IPS-18a (cell line): ENCODE results near the gene ELP4.

Experiments used
- H3K27ac ChIP-seq: one replicate; pipeline ENCODE4 v1.5.1; 2013; ENCODE audit warnings: low read length
- H3K27me3 ChIP-seq: one replicate; pipeline ENCODE4 v1.6.1; 2013; ENCODE audit warnings: mild to moderate bottlenecking, low read length; ENCODE audit not compliant: control insufficient read depth, insufficient read depth
- H3K36me3 ChIP-seq: one replicate; pipeline ENCODE4 v1.6.1; 2013; ENCODE audit warnings: low read depth, low read length; ENCODE audit not compliant: control insufficient read depth
- H3K4me1 ChIP-seq: one replicate; pipeline ENCODE4 v1.6.1; 2013; ENCODE audit warnings: low read depth, low read length; ENCODE audit not compliant: control insufficient read depth
- H3K4me3 ChIP-seq: one replicate; pipeline ENCODE4 v1.5.1; 2013; ENCODE audit warnings: low read length
- H3K9ac ChIP-seq: one replicate; pipeline ENCODE4 v1.6.1; 2013; ENCODE audit warnings: mild to moderate bottlenecking, low read length, moderate library complexity
- H3K9me3 ChIP-seq: one replicate; pipeline ENCODE4 v1.6.1; 2013; ENCODE audit warnings: low read depth, low read length; ENCODE audit not compliant: control insufficient read depth

ELP4 gene

DNA sequence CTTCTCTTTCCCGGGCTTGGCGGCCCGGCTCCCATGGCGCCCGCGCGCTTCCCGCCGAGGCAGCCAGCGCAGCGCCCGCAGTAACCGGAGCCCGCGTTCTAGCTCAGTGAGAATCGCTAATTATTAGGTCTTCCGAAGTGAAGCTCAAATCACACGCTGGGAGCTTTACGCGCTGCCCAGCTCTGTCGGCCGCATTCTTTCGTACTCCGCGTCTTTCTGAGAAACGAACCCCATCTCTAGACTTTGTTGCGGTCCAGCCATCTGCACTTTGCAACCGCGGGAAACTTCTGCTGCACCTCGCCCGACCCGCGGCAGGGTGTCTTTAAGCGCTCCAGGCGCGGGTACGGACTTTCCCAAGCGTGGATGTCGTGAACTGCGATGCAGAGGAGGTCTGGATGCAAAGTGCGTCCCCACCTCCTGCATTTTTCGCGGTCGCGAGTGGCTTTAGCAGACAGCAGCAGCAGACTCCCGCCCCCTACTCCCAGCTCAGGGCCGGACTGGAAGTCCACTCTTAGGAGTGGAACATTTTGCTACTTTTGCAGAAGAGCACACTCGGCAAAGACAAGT is 307.6 kb downstream of the ELP4 start:
- H3K9ac ChIP-seq = no peak overlapping the region
- no peaks in the 10 kb centered on the region for H3K36me3 ChIP-seq
- H3K4me1 ChIP-seq = peaks cover 43% of the 10 kb centered on the region
- no peaks in the 10 kb centered on the region for H3K9me3 ChIP-seq
- H3K27ac ChIP-seq = no peak overlapping the region
- H3K4me3 ChIP-seq = peak overlapping the region; percentile 58
- H3K27me3 ChIP-seq = peaks cover 100% of the 10 kb centered on the region

DNA sequence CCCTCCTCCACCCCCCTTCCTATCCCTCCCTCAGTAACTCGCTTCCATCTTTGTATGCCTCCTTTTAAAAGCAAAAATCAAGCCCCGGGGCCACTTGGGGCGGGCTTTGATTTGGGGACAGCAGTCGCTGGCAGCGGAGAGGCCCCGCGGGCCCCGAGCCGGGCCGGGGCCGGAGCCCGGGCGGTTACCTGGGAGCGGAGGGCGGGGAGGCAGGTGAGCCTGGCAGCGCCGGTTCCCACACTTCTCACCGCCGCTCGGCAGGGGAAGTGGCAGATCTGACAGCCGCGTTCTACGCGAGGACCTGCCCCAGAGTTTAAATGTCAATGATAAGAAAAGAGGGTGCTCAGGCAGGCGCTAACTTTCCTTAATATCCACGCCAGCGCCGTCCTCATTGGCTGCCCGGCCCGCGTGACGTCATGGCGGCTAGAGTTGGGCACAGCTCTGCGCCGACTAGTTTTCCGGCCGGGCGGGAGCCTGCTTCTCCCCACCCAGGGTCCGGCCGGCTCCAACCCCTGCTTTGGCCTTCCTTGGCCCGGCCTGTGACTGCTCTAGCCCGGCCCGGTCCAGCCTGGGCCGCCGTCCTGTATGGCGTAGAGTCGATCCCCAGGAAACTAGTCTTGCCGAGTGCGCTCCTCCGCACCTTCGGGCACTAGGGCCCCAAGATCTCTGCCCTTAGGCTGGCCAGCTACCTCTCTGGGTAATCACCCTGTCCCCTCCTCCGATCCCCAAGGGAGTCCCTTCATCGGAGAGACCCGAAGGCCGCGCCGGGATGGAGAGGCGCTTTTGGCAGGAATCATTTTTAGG is 308.3 kb downstream of the ELP4 start:
- Histone ChIP-seq H3K27ac (no peak overlapping the region), H3K27me3 (peaks cover 100% of the 10 kb centered on the region), H3K9me3 (no peaks in the 10 kb centered on the region), H3K4me1 (peaks cover 39% of the 10 kb centered on the region), H3K4me3 (peak overlapping the region; percentile 58), H3K9ac (no peak overlapping the region), H3K36me3 (no peaks in the 10 kb centered on the region)

DNA sequence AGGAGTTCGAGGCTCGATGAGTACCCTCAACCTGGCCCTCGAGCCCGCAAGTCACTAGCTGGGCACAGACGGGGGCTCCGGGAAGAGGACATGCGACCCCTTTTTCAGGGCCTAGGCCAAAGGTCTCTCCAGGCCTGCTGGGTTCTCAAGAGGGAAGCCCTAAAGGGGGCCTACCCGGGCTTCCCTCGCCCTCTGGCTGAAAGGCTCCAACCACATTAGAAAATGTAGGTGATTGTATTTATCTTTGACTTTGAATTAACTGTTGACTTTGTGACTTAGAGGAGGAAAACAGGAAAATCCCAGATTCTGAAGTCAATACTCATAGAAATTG is 308.8 kb downstream of the ELP4 start:
- Histone ChIP-seq H3K36me3 (no peaks in the 10 kb centered on the region), H3K4me3 (peak overlapping the region; percentile 58), H3K4me1 (peaks cover 43% of the 10 kb centered on the region), H3K9ac (no peak overlapping the region), H3K27me3 (peaks cover 100% of the 10 kb centered on the region), H3K27ac (no peak overlapping the region), H3K9me3 (no peaks in the 10 kb centered on the region)

DNA sequence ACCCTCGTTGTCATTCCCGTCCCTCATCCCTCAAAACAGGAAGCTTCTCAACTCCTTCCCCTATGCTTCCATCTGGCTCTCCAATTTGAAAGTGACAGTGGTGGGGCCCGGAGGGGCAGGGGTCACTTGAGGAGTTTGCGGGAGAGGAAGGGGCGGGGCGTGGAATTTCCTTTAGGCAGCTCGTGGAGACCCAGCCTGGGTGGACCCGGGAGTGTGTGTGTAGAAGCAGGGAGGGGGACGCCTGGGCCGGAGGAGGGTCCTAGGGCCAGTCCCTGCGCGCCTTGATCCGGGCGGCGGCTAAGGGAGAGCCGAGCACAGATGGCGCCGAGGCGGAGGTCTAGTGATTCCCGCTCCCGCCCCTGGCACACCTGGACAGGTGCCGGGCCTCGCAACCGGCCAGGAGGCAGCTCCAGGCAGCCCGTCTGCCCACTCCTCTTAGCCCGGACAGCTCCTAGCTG is 309.3 kb downstream of the ELP4 start:
- Histone ChIP-seq H3K27me3 (peaks cover 100% of the 10 kb centered on the region), H3K9me3 (no peaks in the 10 kb centered on the region), H3K4me1 (peaks cover 43% of the 10 kb centered on the region), H3K36me3 (no peaks in the 10 kb centered on the region), H3K27ac (no peak overlapping the region), H3K4me3 (no peak overlapping the region), H3K9ac (no peak overlapping the region)

DNA sequence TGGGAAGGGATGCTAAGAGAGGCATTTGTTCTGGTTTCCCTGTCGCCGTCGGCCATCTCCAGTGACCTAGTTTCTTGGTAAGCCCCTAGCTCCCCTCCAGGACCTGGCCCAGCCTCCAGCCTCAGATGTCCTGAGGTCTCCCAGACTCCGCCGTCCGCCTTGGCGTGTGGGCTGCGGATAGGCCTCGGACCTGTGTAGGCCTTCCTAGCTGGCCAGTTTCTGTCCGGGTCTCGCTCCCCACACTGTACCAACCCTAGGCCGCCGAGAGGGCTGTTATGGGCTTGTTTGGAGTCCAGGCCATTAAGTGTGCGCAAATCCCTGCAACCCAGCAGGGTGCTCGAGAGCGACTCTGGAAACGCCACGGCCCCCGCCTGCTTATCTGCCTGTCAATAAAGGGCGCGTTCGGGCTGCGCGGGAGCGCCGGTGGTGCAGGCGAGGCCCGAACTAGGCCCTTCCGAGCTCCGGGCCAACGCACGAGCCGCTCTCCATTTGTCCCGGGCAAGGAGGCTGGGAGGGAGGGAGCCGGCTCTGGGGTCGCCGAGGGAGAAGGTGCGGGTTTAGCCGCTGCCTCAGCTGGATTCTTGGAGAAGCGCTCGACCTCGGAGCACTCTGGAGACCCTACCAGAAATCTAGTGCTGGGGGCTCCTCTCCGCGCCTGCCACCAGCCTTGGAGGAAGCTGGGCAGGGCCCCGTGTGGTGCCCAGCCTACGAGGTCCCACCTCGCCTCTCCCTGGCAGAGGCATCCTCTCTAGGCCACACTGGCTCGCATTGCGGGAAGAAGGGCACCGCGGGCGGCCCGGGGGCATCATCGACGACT is 310.3 kb downstream of the ELP4 start:
- Histone ChIP-seq H3K4me3 (peak overlapping the region; percentile 34), H3K4me1 (peaks cover 52% of the 10 kb centered on the region), H3K9ac (no peak overlapping the region), H3K9me3 (no peaks in the 10 kb centered on the region), H3K27ac (no peak overlapping the region), H3K36me3 (no peaks in the 10 kb centered on the region), H3K27me3 (peaks cover 100% of the 10 kb centered on the region)

DNA sequence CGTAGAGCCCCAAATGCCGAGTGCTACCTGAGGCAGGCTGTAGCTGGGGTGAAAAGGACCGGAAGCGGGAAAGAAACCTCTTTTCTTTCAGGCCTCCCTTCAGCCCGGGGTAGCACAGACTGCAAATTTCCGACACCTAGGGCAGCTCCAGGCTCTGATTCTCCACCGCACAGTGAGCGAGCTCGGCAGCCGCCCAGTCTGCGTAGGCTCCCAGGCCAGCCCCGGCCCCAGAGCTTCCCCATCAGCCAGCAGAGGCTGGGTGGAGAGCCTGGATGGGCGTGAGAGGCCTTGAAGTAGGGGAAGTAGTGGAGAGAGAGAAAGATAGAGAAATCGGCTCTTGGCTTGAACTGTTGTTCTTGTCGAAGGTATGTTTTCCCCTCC is 310.9 kb downstream of the ELP4 start:
- no peaks in the 10 kb centered on the region for H3K36me3 ChIP-seq
- H3K4me3 ChIP-seq = peak overlapping the region; percentile 34
- no peak overlapping the region for H3K27ac ChIP-seq
- no peak overlapping the region for H3K9ac ChIP-seq
- H3K27me3 ChIP-seq = peaks cover 100% of the 10 kb centered on the region
- no peaks in the 10 kb centered on the region for H3K9me3 ChIP-seq
- H3K4me1 ChIP-seq = peaks cover 52% of the 10 kb centered on the region

DNA sequence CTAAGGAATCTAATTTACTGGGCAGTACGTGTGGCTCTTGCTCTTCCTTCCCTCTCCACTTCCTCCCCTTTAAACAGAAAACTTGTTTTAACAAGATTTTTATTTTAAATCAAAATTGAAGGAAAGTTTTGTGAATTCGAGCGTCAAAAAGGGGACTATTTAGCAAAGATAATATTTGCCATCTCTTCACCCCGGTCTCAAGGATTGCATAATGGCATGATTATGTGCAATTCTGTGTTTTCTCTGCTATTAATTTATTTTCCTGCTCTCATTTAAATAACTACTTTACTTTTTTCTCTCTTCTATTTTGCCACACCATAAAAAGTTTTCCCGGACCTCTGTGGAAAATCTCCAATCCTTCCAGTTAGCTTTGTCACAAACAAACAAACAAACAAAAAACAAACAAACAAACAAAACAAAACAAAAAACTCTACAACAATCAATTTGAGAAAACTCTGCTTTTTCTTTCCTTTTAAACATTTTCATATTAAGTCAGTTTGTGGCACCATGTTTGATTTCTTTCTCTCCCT is 311.7 kb downstream of the ELP4 start:
- H3K36me3 ChIP-seq = no peaks in the 10 kb centered on the region
- H3K27me3 ChIP-seq = peaks cover 100% of the 10 kb centered on the region
- H3K9me3 ChIP-seq = no peaks in the 10 kb centered on the region
- peaks cover 54% of the 10 kb centered on the region for H3K4me1 ChIP-seq
- no peak overlapping the region for H3K9ac ChIP-seq
- no peak overlapping the region for H3K27ac ChIP-seq
- H3K4me3 ChIP-seq = peak overlapping the region; percentile 34

DNA sequence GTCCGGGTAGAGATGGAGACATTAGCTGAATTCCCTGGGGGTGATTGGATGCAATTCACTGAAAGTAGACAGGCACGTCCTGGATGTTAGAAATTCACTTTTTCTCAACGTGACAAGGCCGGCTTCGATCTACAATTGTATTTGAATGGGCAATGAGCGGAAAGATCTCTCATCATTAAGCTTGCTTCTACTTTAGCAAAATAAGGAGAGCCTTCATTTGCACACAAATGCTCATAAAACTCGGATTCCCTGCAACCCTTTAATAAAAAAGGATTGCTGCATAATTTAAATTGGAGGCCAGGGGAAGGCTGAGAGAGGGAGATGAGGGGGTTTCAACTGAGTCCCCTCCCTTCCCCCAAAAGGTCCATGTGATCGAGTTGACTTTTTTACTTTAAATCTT is 312.2 kb downstream of the ELP4 start:
- H3K9ac ChIP-seq = no peak overlapping the region
- peaks cover 58% of the 10 kb centered on the region for H3K4me1 ChIP-seq

DNA sequence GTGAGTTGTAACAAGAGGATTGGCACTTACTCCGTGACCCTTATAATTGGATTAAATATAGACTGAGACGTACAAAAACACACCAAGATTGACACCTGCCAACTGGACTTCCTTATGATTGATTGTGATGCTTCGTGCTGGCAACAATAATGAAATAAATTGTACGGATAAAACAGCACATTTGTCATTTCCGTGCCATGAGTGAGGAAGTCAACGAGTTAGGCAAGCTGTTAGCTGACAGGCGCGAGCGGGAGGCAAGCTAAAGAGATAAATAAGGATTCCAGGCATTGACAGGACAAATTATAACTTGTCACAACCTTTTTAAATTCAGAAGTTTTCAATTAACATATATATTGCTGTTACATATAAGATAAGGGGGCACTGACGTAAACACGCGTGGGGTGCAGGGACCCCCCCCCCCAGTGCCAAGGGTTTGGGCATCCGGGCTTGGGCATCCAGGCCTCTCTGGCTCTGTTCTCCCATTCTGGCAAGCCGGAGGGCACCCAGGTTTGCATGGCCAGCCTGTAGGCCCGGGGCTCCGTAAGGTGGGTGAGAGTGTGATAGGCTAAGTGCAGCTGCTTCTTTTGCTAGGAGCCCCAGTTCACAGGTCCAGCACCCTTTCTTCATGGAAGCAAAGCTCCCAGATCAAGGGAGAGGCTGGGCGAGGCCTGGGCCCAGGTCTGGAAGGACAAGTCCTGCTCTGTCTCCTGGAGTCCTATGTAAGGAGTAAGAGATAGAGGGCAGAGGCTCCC is 312.8 kb downstream of the ELP4 start:
- Histone ChIP-seq H3K9me3 (no peaks in the 10 kb centered on the region), H3K36me3 (no peaks in the 10 kb centered on the region), H3K27me3 (peaks cover 100% of the 10 kb centered on the region), H3K4me3 (no peak overlapping the region), H3K9ac (no peak overlapping the region), H3K4me1 (peaks cover 55% of the 10 kb centered on the region), H3K27ac (no peak overlapping the region)

More for the DNA sequence above, 312.2 kb downstream of the ELP4 start:
- H3K27me3 ChIP-seq = peaks cover 100% of the 10 kb centered on the region
- H3K27ac ChIP-seq = no peak overlapping the region
- H3K36me3 ChIP-seq = no peaks in the 10 kb centered on the region
- H3K4me3 ChIP-seq = no peak overlapping the region
- H3K9me3 ChIP-seq = no peaks in the 10 kb centered on the region

DNA sequence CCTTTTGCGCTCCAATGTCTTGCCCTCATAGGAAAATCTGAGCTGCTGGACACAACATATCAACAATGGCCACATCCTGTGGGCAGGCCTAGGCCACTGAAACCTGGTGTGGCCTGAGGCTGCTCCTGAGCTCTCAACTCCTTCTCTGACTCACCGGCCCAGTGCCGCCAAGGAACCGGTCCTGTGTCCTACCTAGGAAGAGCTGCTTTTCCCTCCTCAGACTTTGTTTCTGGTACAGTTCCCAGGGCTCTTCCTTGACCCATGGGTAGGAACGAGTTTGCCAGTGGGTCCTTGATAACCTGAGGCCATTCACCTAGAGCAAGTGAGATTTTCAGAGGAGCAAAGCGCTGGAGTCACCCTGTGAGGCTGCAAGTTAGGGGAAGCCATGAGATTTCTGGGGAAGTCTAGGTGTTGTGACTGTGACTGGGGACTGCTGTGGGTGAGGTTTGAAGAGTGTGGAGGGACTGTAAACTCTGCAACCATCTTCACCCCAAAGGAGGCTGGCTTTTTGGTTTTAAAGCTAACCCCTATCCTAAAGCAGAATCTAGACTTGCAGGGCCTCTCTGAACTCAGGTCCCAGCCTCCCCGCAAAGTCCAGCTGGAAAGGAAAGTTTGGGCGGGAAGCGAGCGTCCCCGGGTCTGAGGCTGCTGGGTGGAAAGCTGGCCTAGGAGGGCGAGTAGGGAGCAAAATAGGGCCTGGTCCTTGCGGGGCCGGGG is 313.5 kb downstream of the ELP4 start:
- Histone ChIP-seq H3K9ac (no peak overlapping the region), H3K4me3 (no peak overlapping the region), H3K4me1 (peaks cover 61% of the 10 kb centered on the region), H3K27ac (no peak overlapping the region), H3K36me3 (no peaks in the 10 kb centered on the region), H3K9me3 (no peaks in the 10 kb centered on the region), H3K27me3 (peaks cover 100% of the 10 kb centered on the region)
